ENCODE measurements around the gene SPRED3.
"Not testable (repeated sequence)": the region's sequence is repeated elsewhere in the genome, so short reads cannot be mapped to it uniquely, and the experiment has no call there.

Gene SPRED3

GRCh38 chr19:38422438-38422837, 33.9 kb downstream of the SPRED3 start:
- FAIRE-seq, result no peak

- FAIRE-seq, result no peak
Observed at GRCh38 chr19:38424272-38424671, 35.8 kb downstream of the SPRED3 start.

GRCh38 chr19:38425222-38425809, 36.8 kb downstream of the SPRED3 start:
- no peak for FAIRE-seq

- FAIRE-seq, result no peak
Observed at GRCh38 chr19:38425810-38426466, 37.4 kb downstream of the SPRED3 start, which contains the start of gene RASGRP4. RASGRP4 (minus strand) TSS chr19:38426219; CDS start chr19:38426091, 128 bp downstream.

- FAIRE-seq, result not testable (repeated sequence)
Observed at GRCh38 chr19:38427035-38427677, 38.7 kb downstream of the SPRED3 start.

DNA sequence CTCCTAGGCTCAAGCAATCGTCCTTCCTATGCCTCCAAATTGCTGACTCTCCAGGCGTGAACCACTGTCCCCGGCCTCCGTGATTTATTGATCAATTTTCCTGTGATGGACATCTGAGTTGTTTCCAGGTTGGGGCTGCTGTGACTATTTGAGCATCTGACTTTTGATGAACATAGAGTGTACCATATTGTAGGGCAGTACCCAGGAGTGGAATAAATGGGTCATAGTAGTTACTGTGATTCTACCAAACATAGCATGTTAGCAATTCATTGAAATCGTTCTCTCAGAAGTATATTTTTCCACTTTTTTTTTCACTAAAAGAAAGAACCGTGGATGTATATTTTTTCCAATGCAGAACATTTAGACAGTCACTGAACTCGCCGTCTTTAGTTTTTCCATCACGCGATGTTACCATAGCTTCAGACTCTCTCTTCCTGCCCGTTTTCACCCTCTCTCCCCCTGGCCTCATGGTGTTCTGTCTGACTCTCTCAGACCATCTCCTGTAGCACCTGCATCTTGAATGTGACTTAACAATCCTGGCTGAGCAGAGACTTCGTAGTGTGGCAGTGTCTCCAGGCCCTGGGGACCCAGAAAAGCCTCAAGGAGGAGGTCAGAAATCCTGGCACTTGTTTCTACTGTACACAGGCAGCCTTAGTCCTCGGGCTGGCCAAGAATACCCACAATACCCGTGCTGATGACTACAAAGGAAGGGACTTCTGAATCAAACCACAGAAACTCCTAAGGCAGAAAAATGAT, 40.7 kb downstream of the SPRED3 start:
- no peak for FAIRE-seq

GRCh38 chr19:38429811-38430156, 41.3 kb downstream of the SPRED3 start:
- FAIRE-seq, result no peak

DNA sequence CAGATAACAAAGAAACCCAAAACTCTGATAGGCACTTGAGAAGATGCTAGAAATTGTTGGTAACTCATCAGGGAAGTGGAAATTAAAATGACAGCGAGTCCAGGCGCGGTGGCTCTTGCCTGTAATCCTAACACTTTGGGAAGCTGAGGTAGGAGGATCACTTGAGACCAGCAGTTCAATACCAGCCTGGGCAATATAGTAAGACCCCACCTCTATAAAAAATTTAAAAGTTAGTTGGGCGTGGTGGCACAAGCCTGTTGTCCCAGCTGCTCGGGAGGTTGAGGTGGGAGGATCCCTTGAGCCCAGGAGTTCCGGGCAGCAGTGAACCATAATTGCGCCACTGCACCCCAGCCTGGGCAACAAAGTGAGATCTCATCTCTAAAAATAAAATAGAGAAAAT, 42.4 kb downstream of the SPRED3 start:
- FAIRE-seq, result no peak

- FAIRE-seq, result no peak
Observed at GRCh38 chr19:38433268-38433733, 44.8 kb downstream of the SPRED3 start, which contains the start of gene RYR1. RYR1 (plus strand) TSS chr19:38433691; CDS start chr19:38433830, 139 bp downstream.

GRCh38 chr19:38434549-38435051, 46.1 kb downstream of the SPRED3 start:
- FAIRE-seq, result no peak

- no peak for FAIRE-seq
Observed at GRCh38 chr19:38437295-38437694, 48.8 kb downstream of the SPRED3 start.

GRCh38 chr19:38437917-38438316, 49.4 kb downstream of the SPRED3 start:
- FAIRE-seq, result no peak

- FAIRE-seq, result no peak
Observed at GRCh38 chr19:38440592-38440991, 52.1 kb downstream of the SPRED3 start.

DNA sequence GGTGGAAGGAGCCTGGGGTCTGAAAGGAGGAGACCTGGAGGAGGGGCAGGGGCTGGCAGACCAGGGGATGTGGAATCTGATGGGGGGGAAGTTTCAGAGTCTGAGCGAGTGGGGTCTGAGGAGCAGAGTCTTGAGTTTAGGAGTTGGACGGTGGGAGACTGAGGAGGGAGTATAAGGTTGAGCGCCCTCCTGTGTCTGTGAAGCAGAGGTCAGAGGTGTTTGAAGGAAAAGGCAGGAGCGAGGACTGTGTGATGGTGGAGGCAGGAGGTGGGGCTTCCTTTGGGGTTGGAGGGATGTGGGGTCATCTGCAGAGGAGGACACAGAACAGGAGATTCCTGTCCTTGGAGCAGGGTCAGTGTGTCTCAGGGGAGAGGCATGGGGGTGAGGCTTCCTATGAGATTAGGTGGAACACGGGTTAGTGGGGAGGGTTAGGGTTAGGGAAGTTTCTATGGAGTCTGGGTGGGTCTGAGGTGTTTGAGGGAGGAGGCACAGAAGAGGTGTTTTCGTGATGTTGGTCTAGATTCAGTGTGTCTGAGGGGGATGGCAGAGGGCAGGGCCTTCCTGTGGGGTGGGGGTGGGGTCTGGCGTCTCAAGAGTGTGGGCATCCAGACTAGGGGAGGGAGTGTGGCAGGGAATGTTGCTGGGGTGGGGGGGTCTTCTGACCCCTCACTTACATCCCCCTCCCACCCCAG, 53.3 kb downstream of the SPRED3 start:
- FAIRE-seq, result no peak

- FAIRE-seq, result no peak
Observed at GRCh38 chr19:38442736-38443135, 54.2 kb downstream of the SPRED3 start.

DNA sequence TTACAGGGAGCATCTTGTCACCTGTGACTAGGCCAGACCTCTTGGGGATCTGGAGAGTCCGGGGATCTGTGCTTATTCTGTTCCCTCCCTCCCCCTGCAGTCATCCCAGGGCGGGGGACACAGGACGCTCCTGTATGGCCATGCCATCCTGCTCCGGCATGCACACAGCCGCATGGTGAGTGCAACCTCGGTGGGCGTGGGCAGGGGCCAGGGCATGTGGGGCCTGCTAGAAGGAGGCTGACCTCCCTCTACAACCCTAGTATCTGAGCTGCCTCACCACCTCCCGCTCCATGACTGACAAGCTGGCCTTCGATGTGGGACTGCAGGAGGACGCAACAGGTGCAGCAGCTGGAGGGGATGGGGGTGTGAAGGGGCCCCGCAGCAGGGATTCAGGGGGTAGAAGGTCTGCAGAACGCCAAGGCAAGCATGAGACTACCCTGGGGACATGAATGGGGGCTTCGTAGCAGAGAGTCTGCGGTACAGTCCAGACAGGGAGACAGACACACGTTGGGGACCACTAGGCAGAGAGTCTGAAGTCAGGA, 55.0 kb downstream of the SPRED3 start:
- FAIRE-seq, result no peak

DNA sequence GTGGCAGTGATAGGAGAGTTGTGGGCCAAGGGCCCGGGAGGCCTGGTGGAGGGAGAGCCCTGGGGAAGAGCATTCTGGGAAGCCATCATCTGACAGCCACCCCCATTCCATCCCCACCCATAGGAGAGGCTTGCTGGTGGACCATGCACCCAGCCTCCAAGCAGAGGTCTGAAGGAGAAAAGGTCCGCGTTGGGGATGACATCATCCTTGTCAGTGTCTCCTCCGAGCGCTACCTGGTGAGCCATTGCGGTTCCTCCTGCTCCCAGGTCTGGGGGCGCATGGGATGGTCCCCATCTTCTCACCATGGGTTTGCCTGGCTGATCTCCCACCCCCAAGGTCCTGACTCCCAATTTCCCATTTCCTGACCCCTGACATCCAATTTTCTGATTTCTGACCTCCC, 55.5 kb downstream of the SPRED3 start:
- FAIRE-seq, result no peak

GRCh38 chr19:38445362-38445761, 56.9 kb downstream of the SPRED3 start:
- no peak for FAIRE-seq

- FAIRE-seq, result no peak
Observed at GRCh38 chr19:38448225-38448624, 59.7 kb downstream of the SPRED3 start.

Measured in G401.6 (cell line).